Measurements from ENCODE around the gene CHM.

Gene CHM

DNA sequence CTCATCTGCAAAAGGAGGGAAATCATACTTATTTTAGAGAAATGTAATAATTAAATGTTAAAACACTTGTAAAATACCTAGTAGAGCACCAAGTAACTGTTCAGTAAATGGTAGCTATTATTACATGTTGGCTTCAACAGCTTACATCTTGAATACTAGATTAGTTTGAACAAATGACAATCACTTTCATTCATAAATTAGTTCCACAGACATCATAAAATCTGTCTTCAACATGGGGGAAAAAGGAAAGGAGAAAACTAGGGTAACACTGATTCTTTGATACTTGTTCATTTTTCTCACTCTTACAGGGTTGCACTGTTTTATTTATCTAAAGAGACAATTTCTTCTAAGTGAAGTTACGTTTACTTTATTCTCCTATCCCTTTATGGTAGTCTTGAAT is 51.7 kb downstream of the CHM start:
- no peak overlapping the region for H3K4me3 ChIP-seq (ENCODE audit: low read depth, low read length)
- TF ChIP-seq CTCF (IDR thresholded peaks at IDR 0.05; ENCODE audit: control insufficient read depth, extremely low read depth, insufficient read depth): no peak
- DNase-seq (ENCODE audit: low read depth): no peak

GRCh38 chrX:85994797-85995196 is 52.6 kb downstream of the CHM start:
- TF ChIP-seq CTCF (IDR thresholded peaks at IDR 0.05; ENCODE audit: control insufficient read depth, extremely low read depth, insufficient read depth): no peak
- no peak for DNase-seq (ENCODE audit: low read depth)
- no peak overlapping the region for H3K4me3 ChIP-seq (ENCODE audit: low read depth, low read length)

DNA sequence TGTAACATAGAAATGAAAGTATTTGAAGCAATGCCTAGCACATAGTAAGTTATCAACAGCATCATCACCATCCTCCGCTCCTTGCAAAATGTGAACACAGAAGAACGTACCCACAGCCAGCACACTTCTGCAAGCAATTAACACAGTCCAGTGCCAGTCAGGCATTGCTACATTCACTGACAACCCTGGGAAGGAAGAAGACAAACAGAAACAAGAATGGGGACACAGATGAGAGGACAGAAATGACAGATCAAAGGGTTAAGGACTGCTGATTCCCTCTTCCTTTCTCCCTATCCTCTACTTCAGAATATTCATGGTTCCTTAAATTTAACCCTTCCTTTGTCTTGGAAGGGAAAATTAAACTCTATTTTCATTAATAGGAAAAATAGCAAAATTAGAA is 53.1 kb downstream of the CHM start:
- DNase-seq (ENCODE audit: low read depth): no peak
- H3K4me3 ChIP-seq (ENCODE audit: low read depth, low read length): no peak overlapping the region
- TF ChIP-seq CTCF (IDR thresholded peaks at IDR 0.05; ENCODE audit: control insufficient read depth, extremely low read depth, insufficient read depth): no peak

- H3K4me3 ChIP-seq (ENCODE audit: low read depth, low read length): no peak overlapping the region
- TF ChIP-seq CTCF (IDR thresholded peaks at IDR 0.05; ENCODE audit: control insufficient read depth, extremely low read depth, insufficient read depth): no peak
- DNase-seq (ENCODE audit: low read depth): no peak
Observed at GRCh38 chrX:85993539-85994197, 53.7 kb downstream of the CHM start.

- no peak overlapping the region for H3K4me3 ChIP-seq (ENCODE audit: low read depth, low read length)
- TF ChIP-seq CTCF (IDR thresholded peaks at IDR 0.05; ENCODE audit: control insufficient read depth, extremely low read depth, insufficient read depth): no peak
- DNase-seq (ENCODE audit: low read depth): no peak
Observed at GRCh38 chrX:85992811-85993229, 54.5 kb downstream of the CHM start.

GRCh38 chrX:85988353-85988752 is 59.0 kb downstream of the CHM start:
- no peak for TF ChIP-seq CTCF (IDR thresholded peaks at IDR 0.05; ENCODE audit: control insufficient read depth, extremely low read depth, insufficient read depth)
- no peak for DNase-seq (ENCODE audit: low read depth)
- H3K4me3 ChIP-seq (ENCODE audit: low read depth, low read length): no peak overlapping the region

DNA sequence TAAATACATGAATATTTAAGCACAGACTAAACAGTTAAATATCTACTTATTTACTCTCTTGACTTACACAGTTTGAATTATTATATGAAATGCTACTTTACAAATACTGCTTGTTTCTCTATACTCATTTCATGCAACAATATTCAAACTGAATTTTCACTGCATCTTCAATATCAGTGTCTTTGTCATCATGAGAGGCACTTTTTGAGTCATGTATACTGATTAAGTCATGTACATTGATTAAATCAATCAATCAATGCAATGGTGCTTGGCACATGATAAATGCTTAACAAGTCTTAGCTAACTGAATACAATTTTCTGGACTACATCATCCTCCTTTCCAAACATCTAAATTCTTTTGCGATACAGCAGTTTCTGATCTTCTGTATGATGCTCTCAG is 67.1 kb downstream of the CHM start:
- TF ChIP-seq CTCF (IDR thresholded peaks at IDR 0.05; ENCODE audit: control insufficient read depth, extremely low read depth, insufficient read depth): no peak
- DNase-seq (ENCODE audit: low read depth): no peak
- H3K4me3 ChIP-seq (ENCODE audit: low read depth, low read length): no peak overlapping the region
